Measurements from ENCODE around the gene CNDP2. TPM values are rescaled to one million over a fixed set of nuclear protein-coding genes. Genes with fewer than 3 reads are reported as not detected.
"Not testable (repeated sequence)": the region's sequence is repeated elsewhere in the genome, so short reads cannot be mapped to it uniquely, and the experiment has no call there.

Gene CNDP2
- polyA plus RNA-seq, 2 of the 4 experiments (the other 2 are of a cell fraction): 93.7 to 106 TPM

- TF ChIP-seq EHF (CRISPR knock-in tag; IDR thresholded peaks at IDR 0.05): no peak
Observed at GRCh38 chr18:74558096-74558495, 61.9 kb downstream of the CNDP2 start (continued).

- TF ChIP-seq SMC3 (IDR thresholded peaks at IDR 0.05): no peak
- peaks cover 4% of the 10 kb centered on the region; the same call in 2 of the 3 replicates for H3K9me3 ChIP-seq
- H3K27ac ChIP-seq: no peak overlapping the region
- ChIA-PET POLR2A (no interaction called here), CTCF (no interaction called here)
- no peak for ATAC-seq
- WGBS (ENCODE audit: missing lambda C conversion rate): 51% methylated on average over 4 of the region's 4 CpGs
- H3K4me3 ChIP-seq: no peak overlapping the region
- H3K4me1 ChIP-seq: no peaks in the 10 kb centered on the region
- no peak for DNase-seq (ENCODE audit: low read depth in 1 of 2, low spot score in 1 of 2)
- FAIRE-seq: no peak
- H3K4me2 ChIP-seq: no peak overlapping the region
Observed at GRCh38 chr18:74562131-74562730, 66.1 kb downstream of the CNDP2 start.

GRCh38 chr18:74562775-74563174 is 66.6 kb downstream of the CNDP2 start:
- Histone ChIP-seq H3K9me3 (peaks cover 4% of the 10 kb centered on the region; the same call in 2 of the 3 replicates), H3K4me1 (no peaks in the 10 kb centered on the region), H3K27ac (no peak overlapping the region), H3K4me2 (no peak overlapping the region), H3K4me3 (no peak overlapping the region)
- ChIA-PET CTCF (no interaction called here), POLR2A (no interaction called here)
- ATAC-seq (no peak), FAIRE-seq (no peak), DNase-seq (ENCODE audit: low read depth in 1 of 2, low spot score in 1 of 2) (no peak)
- no peak for TF ChIP-seq MAZ (IDR thresholded peaks at IDR 0.05; ENCODE audit: borderline replicate concordance, low read depth, low read length)
- TF ChIP-seq PBX3 (IDR thresholded peaks at IDR 0.05): no peak
- no peak for TF ChIP-seq RFX5 (IDR thresholded peaks at IDR 0.05)
- TF ChIP-seq, protein P1, sequence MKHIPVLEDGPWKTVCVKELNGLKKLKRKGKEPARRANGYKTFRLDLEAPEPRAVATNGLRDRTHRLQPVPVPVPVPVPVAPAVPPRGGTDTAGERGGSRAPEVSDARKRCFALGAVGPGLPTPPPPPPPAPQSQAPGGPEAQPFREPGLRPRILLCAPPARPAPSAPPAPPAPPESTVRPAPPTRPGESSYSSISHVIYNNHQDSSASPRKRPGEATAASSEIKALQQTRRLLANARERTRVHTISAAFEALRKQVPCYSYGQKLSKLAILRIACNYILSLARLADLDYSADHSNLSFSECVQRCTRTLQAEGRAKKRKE (CRISPR knock-in tag; IDR thresholded peaks at IDR 0.05; ENCODE audit: low read depth): no peak
- no peak for TF ChIP-seq SMC3 (IDR thresholded peaks at IDR 0.05)
- no peak for TF ChIP-seq JUNB (IDR thresholded peaks at IDR 0.05)
- TF ChIP-seq ESRRA (IDR thresholded peaks at IDR 0.05; ENCODE audit: borderline replicate concordance, low read length): no peak
- TF ChIP-seq EHMT2 (IDR thresholded peaks at IDR 0.05; ENCODE audit: low read depth): no peak
- no peak for TF ChIP-seq GATA3 (IDR thresholded peaks at IDR 0.05; ENCODE audit: borderline replicate concordance)
- WGBS (ENCODE audit: missing lambda C conversion rate): 4% methylated on average over 4 of the region's 4 CpGs

DNA sequence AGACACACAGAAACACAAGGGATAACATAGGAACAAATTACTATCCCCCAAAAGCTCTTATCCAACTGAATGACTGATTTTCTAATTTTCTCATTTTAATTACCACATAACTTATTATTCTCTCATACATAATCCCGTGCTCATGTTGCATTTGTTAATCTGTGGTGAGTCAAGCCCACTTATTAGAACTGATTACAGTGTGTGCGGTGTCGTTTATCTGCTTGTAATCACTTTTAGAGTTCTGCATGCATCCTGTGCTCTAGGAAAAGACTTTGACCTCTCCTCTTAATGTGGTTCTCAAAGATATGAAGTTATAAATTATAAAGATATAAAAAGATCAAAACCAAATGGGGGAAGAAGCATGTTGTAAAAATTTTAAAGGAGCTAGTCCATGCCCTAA is 67.8 kb downstream of the CNDP2 start:
- no peak for ATAC-seq

GRCh38 chr18:74565164-74565563 is 69.0 kb downstream of the CNDP2 start:
- POLR2A ChIA-PET; H3K4me2 ChIP-seq; DNase-seq (ENCODE audit: low read depth in 1 of 2, low spot score in 1 of 2); H3K4me1 ChIP-seq; FAIRE-seq; ATAC-seq; H3K27ac ChIP-seq; H3K4me3 ChIP-seq; H3K9me3 ChIP-seq: not testable (repeated sequence)
- WGBS (ENCODE audit: missing lambda C conversion rate): 40% methylated on average over 1 of the region's 1 CpG
- CTCF ChIA-PET: interaction anchor here (1.4 kb wide), 1 partner anchor 13 kb away, joined by 4 read pairs; no protein-coding TSS in a partner anchor

More for the DNA sequence above, 67.8 kb downstream of the CNDP2 start:
- no peak for TF ChIP-seq HEYL (CRISPR knock-in tag; IDR thresholded peaks at IDR 0.05)
- no peak for TF ChIP-seq TFCP2L1 (CRISPR knock-in tag; IDR thresholded peaks at IDR 0.05)
- TF ChIP-seq CTCF (IDR thresholded peaks at IDR 0.05): no peak
- TF ChIP-seq ZNF302 (CRISPR knock-in tag; IDR thresholded peaks at IDR 0.05): no peak
- TF ChIP-seq SMC3 (IDR thresholded peaks at IDR 0.05): no peak
- TF ChIP-seq PHF8 (IDR thresholded peaks at IDR 0.05; ENCODE audit: borderline replicate concordance, low read depth): no peak
- no peak for TF ChIP-seq HOXB5 (CRISPR knock-in tag; IDR thresholded peaks at IDR 0.05)
- no peak for TF ChIP-seq CHD2 (IDR thresholded peaks at IDR 0.05; ENCODE audit: low read length, partially characterized antibody)
- DNase-seq (ENCODE audit: low read depth in 1 of 2, low spot score in 1 of 2) (no peak), FAIRE-seq (no peak)
- Histone ChIP-seq H3K9me3 (peaks cover 4% of the 10 kb centered on the region; the same call in 2 of the 3 replicates), H3K4me2 (no peak overlapping the region), H3K27ac (no peak overlapping the region), H3K4me3 (no peak overlapping the region), H3K4me1 (no peaks in the 10 kb centered on the region)
- 53% methylated on average over 3 of the region's 3 CpGs for WGBS (ENCODE audit: missing lambda C conversion rate)
- ChIA-PET CTCF (interaction anchor here (1.4 kb wide), 1 partner anchor 12 kb away, joined by 4 read pairs; no protein-coding TSS in a partner anchor), POLR2A (no interaction called here)

Measured in A549 (cell line).